Stimulated activated CD4-positive, alpha-beta T cell treated with anti-CD3 and anti-CD28 coated beads, TNF-alpha, amount 100 ng/mL, for 1 hour (primary cell): ENCODE measurements around the gene CHTF8.

Experiments used
- DNase-seq, 3 donors: peaks; one replicate each; pipeline ENCODE4 v3.0.0-alpha.2; 2020; ENCODE audit warnings: low read depth in 3 of 3, low spot score in 1 of 3

CHTF8 gene

GRCh38 chr16:69088684-69089083, 43.7 kb downstream of the CHTF8 start:
- DNase-seq, result no peak

GRCh38 chr16:69087161-69087581, 45.2 kb downstream of the CHTF8 start:
- no peak for DNase-seq

DNA sequence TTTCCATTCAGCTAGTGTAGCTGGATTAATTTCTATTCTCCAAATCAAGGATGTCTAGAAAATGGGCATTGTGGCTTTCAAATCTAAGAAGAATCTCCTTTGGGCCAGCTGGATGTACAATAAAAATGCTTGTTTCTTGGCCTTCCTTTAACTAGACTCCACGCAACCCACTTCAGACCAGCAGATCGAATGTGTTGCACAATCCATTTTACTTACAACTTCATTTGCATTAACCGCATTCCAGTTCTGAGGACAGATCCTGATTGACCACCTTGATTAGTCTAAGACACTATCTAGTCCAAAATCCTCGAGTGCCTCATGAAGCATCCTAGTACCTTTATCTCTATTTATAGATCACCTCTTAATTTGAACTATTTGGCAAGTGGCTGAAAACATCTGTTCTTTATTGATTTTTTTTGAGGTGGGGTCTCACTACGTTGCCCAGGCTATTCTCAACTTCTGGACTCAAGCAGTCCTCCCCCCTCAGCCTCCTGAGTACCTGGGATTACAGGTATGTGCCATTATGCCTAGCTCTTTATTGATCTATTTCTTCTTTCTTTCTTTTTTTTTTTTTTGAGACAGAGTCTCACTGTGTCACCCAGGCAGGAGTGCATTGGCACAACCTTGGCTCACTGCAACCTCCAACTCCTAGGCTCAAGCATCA, 47.2 kb downstream of the CHTF8 start:
- DNase-seq, result no peak

- DNase-seq, result no peak
Observed at GRCh38 chr16:69084289-69084688, 48.1 kb downstream of the CHTF8 start.

DNA sequence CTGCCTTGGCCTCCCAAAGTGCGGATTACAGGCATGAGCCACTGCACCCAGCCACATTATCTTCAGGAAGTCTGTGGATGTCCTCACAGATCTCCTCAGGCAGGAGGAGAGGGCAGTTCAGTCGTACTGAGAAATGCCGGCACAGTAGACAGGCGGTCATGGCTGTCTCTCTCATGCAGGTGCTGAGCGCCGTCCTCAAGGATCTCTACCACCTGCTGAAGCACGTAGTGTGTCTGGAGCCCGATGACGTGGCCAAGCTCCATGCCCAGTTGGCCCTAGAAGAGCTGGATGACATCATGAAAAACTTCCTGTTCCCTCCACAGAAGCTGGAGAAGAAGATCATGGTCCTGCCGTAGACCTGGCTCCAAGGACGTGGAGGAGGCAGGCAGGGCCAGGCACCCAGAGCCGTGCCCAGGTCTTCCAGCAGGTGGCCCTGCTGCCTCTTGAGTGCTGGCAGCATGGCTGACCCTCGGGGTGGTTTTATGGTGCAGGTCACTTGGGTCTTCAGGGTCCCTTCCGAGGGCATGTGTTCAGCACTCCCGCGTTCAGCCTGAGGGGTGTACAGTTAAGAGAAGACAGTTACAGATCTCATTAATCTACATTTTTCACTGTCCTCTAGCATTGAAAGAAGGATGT, 49.0 kb downstream of the CHTF8 start:
- no peak for DNase-seq

GRCh38 chr16:69079697-69080096, 52.7 kb downstream of the CHTF8 start:
- DNase-seq, result no peak

- DNase-seq, result no peak
Observed at GRCh38 chr16:69078073-69078472, 54.3 kb downstream of the CHTF8 start.

GRCh38 chr16:69077251-69077650, 55.1 kb downstream of the CHTF8 start:
- DNase-seq, result no peak

GRCh38 chr16:69073181-69073702, 59.1 kb downstream of the CHTF8 start:
- DNase-seq, result no peak

- DNase-seq, result no peak
Observed at GRCh38 chr16:69072640-69072974, 59.8 kb downstream of the CHTF8 start.

DNA sequence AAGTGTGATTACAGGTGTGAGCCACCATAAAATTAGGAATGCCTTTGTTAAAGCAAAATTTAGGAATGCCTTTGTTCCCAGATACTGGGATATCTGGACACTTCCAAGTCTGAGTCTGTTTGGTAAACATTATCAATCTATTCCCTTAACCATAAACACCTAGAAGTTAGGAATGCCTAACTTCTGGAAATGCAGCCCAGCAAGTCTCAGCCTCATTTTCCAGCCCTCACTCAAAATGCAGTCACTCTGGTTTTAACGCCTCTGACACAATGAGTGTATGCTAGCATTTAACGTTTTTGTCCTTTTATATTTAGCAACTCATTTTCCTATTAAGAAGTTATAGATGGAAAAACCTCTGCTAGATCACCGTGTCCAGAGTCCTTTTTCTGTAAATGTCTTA, 61.4 kb downstream of the CHTF8 start:
- no peak for DNase-seq

DNA sequence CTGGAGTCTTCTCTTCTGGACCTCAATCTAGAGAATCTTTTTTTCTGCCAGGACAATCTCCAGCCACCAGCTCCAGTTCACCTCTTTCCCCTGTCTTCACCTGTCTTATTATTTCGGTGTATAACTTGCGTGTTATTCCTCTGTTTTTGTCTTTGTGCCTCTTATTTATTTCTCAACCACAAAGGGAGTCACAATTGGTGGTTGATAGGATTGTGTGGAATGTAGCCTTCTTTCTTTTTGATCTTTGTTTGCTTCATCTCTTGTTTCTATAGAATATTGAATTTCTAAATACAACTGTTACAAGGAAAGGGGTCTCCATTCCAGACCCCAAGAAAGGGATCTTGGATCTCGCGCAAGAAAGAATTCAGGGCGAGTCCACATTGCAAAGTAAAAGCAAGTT, 62.9 kb downstream of the CHTF8 start:
- no peak for DNase-seq
